ENCODE results near the gene ZNF385D. TPM values are rescaled to one million over a fixed set of nuclear protein-coding genes. Genes with fewer than 3 reads are reported as not detected.

Gene ZNF385D
- total RNA-seq, 1 experiment from 2014 or later, result not detected

- CTCF ChIA-PET, result no interaction called here
- intact Hi-C loops (cut with micrococcal nuclease), result no loop called here
- ATAC-seq, result no peak
These were observed 56.5 kb downstream of the ZNF385D start for GRCh38 chr3:21694506-21694905.

More at GRCh38 chr3:21694506-21694905, 56.5 kb downstream of the ZNF385D start:
- Histone ChIP-seq H3K9ac (ENCODE audit: low read length) (no peak overlapping the region), H2AFZ (ENCODE audit: low read depth, low read length, poor library complexity, severe bottlenecking) (no peak overlapping the region), H3K27ac (ENCODE audit: low read depth, low read length) (no peak overlapping the region), H3K4me2 (ENCODE audit: low read length) (no peak overlapping the region), H3K9me3 (ENCODE audit: control insufficient read depth in 1 of 2, insufficient read depth in 1 of 2, low read depth in 1 of 2, low read length in 2 of 2) (peaks cover 12 to 24% of the 10 kb centered on the region in 2 experiments; a peak in 2 of 4 replicates), H3K79me2 (ENCODE audit: insufficient read depth, low read length) (no peaks in the 10 kb centered on the region), H3K9me2 (ENCODE audit: insufficient read depth) (no peaks in the 10 kb centered on the region), H3K4me1 (ENCODE audit: control insufficient read depth in 1 of 2, insufficient read depth in 2 of 2, low read length in 2 of 2) (no peaks in the 10 kb centered on the region), H4K20me1 (ENCODE audit: insufficient read depth) (no peaks in the 10 kb centered on the region), H3K36me3 (ENCODE audit: control insufficient read depth in 1 of 2, insufficient read depth in 2 of 2, low read length in 2 of 2) (no peaks in the 10 kb centered on the region), H3K4me3 (replicated peaks in 1 of 2; ENCODE audit: low read depth in 1 of 2, low read length in 2 of 2) (no peak overlapping the region), H3K27me3 (ENCODE audit: insufficient read depth, low read length) (no peaks in the 10 kb centered on the region)
- TF ChIP-seq EZH2 (IDR thresholded peaks at IDR 0.05) (no peak), FOSL1 (IDR thresholded peaks at IDR 0.05; ENCODE audit: low read depth) (no peak), EGR1 (IDR thresholded peaks at IDR 0.05; ENCODE audit: low read depth) (no peak), ELF1 (IDR thresholded peaks at IDR 0.05; ENCODE audit: borderline replicate concordance, low read depth) (no peak), JUND (IDR thresholded peaks at IDR 0.05) (no peak), EZH2phosphoT487 (IDR thresholded peaks at IDR 0.05; ENCODE audit: borderline replicate concordance) (no peak), SIN3A (IDR thresholded peaks at IDR 0.05; ENCODE audit: low read depth) (no peak), CEBPB (IDR thresholded peaks at IDR 0.05; ENCODE audit: low read depth) (no peak), YY1 (IDR thresholded peaks at IDR 0.05; ENCODE audit: extremely low read depth, insufficient replicate concordance, low read depth, low read length) (no peak), SP1 (IDR thresholded peaks at IDR 0.05; ENCODE audit: low read depth) (no peak), SRF (IDR thresholded peaks at IDR 0.05; ENCODE audit: low read depth) (no peak), RAD21 (IDR thresholded peaks at IDR 0.05; ENCODE audit: low read depth) (no peak), TCF7L2 (IDR thresholded peaks at IDR 0.05; ENCODE audit: borderline replicate concordance, extremely low read depth, insufficient read depth, insufficient read length) (no peak), CBX3 (IDR thresholded peaks at IDR 0.05; ENCODE audit: low read depth) (no peak), MAX (IDR thresholded peaks at IDR 0.05) (no peak), CTCF (IDR thresholded peaks at IDR 0.05 in 2 of 3, conservative IDR thresholded peaks at IDR 0.05 in 1 of 3; ENCODE audit: borderline replicate concordance in 1 of 3, insufficient read depth in 1 of 3, low read depth in 2 of 3, low read length in 2 of 3) (no peak), ATF3 (IDR thresholded peaks at IDR 0.05) (no peak)
- ChIA-PET POLR2A (no interaction called here), RAD21 (ENCODE audit: low non-redundant PET in 1 of 2, low total read pairs in 2 of 2, uncharacterized antibody in 2 of 2, unreplicated experiment in 2 of 2) (no interaction called here)
- no peak for DNase-seq (ENCODE audit: low read depth, low spot score)
- no TSS peak for BruUV-seq (replicated peaks)

All from HCT116 (cell line).